GM18951 (cell line): ENCODE measurements around the gene STON2.

ENCODE experiments used
- POLR2A ChIP-seq: IDR thresholded peaks from 4 replicates; pipeline ENCODE4 v1.6.1; 2011; ENCODE audit warnings: mild to moderate bottlenecking; ENCODE audit not compliant: insufficient read length, insufficient read depth; ENCODE audit errors: extremely low read depth
- in situ Hi-C: fragments of 300-500 bp; cut with MboI; formaldehyde crosslinking; loops from one replicate; pipeline ENCODE4 v1.12.0; 2022; ENCODE audit warnings: low sequenced_read_pairs, mixed read lengths, inconsistent platforms; ENCODE audit not compliant: unreplicated experiment

The STON2 gene

GRCh38 chr14:81348061-81348460 is 52.1 kb downstream of the STON2 start:
- in situ Hi-C loops, result no loop called here
- TF ChIP-seq POLR2A, result no peak

- in situ Hi-C loops, result no loop called here
Measured at GRCh38 chr14:81345781-81346180, 54.3 kb downstream of the STON2 start.

GRCh38 chr14:81344481-81345160 is 55.5 kb downstream of the STON2 start:
- no peak for TF ChIP-seq POLR2A
- in situ Hi-C loops, result no loop called here

More at GRCh38 chr14:81345781-81346180, 54.3 kb downstream of the STON2 start:
- TF ChIP-seq POLR2A, result no peak

GRCh38 chr14:81343701-81344100 is 56.4 kb downstream of the STON2 start:
- no peak for TF ChIP-seq POLR2A
- in situ Hi-C loops, result no loop called here

- in situ Hi-C loops, result no loop called here
- no peak for TF ChIP-seq POLR2A
Measured at GRCh38 chr14:81342850-81343580, 57.1 kb downstream of the STON2 start.

- no peak for TF ChIP-seq POLR2A
- in situ Hi-C loops, result no loop called here
Measured at GRCh38 chr14:81341781-81342180, 58.3 kb downstream of the STON2 start.

DNA sequence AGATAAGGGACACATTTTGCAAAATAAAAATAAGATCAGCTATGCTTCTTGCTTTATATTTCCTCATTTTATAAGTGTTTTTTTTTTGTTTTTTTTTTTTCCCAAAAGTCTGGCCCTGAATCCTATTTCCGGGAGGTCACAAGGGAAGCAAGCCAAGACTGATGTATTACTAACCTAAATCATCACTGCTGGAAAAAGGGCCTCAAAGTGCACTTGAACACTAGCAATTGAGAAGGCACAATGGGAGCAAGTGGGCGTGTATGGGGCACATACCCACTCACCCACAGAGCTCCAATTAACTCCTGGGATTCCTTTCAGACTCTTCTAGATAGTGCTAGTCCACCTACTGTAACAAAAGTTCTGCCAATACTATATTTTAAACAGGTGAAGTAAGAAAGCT is 58.8 kb downstream of the STON2 start:
- in situ Hi-C loops, result no loop called here
- no peak for TF ChIP-seq POLR2A

GRCh38 chr14:81340201-81340600 is 59.9 kb downstream of the STON2 start:
- in situ Hi-C loops, result no loop called here
- TF ChIP-seq POLR2A, result no peak

GRCh38 chr14:81337073-81337472 is 63.1 kb downstream of the STON2 start:
- TF ChIP-seq POLR2A, result no peak
- in situ Hi-C loops, result no loop called here

DNA sequence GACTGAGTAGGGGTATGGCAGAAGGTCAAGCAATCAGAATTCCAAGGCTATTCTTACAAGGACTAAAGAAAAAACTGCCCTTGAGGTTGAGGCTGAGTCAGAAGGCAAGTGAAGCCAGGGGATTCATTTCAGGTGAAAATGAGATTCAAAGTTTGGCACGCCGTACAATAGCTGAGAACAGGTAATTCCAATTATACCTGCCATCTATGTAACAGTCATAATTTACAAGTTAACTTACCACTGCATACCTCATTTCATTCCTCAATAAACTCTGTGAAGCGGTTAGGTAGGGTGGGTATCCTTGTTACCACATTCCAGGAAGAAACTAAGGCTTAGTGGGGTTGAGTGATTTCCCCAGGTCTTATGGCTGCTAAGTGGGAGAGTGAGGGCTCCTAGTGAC is 64.1 kb downstream of the STON2 start:
- no peak for TF ChIP-seq POLR2A
- in situ Hi-C loops, result no loop called here

- in situ Hi-C loops, result no loop called here
- TF ChIP-seq POLR2A, result no peak
Measured at GRCh38 chr14:81332725-81333124, 67.4 kb downstream of the STON2 start.

DNA sequence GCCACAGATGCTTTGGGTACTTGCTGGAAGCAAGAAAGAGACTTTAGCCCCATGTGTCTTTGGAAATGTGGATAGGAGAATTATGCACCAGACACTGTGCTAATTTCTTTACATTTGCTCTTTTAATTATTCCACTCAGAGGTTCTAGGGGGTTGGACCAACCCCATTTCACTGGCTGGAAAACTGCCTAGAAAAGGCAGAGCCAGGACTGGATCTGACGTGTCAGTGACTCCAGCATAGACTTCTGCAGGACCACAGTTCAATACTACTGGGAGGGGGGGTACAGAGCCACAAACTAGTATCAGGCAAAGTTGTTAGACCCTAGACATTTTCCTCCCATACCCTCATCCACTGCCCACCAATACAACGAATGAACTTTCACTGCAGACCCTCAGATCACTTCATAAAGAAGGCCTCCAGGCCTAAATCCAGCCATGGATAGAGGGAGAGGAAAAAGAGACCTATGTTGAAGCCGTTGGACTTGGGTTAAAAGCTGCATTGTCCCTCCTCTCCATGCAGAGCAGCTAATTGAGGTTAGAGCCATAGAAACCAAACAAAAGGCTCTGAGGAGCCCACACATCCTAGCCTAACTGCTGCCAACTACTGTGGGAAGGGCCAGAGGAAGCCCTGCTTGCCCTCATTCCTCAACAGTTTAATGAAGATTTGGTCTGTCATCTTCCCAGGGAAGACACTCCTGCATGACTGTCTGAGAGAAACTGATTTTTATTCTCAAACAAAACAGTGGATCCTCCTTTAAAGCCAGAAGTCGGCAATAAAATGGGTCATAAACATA is 68.7 kb downstream of the STON2 start:
- in situ Hi-C loops, result no loop called here

DNA sequence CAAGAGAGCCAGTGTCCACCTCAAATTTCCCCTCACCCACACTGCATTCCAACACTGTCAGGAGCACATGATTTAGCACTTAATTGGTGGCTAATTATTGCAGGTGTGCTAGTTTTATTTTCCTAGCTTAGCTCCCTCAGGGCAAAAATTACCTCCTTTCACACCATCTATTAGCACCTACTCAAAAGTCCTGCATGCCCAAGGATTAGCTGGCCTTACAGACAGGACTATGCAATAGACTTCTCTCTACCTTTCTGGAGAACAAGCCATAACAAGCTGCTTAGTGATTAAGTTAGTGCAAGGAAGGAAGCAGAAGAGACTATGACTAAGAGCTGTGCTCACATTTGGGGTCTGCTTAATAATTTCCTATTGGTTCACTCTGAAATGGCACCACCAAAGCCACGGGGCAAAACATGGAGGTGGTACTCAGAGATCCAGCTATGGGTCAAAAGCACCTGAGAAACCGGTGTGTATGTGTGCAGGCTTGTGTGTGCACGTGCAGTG is 69.5 kb downstream of the STON2 start:
- in situ Hi-C loops, result no loop called here
- no peak for TF ChIP-seq POLR2A

More for the DNA sequence above, 68.7 kb downstream of the STON2 start:
- no peak for TF ChIP-seq POLR2A
